Medulla oblongata (tissue), 1 donor: ENCODE measurements around the gene PACSIN2.
"Not testable (repeated sequence)": the region's sequence is repeated elsewhere in the genome, so short reads cannot be mapped to it uniquely, and the experiment has no call there.

ENCODE experiments used
- DNase-seq: peaks from one replicate; pipeline ENCODE4 v3.0.0-alpha.2; 2015; ENCODE audit errors: extremely low spot score

PACSIN2 gene

GRCh38 chr22:42945736-42946135 is 69.2 kb downstream of the PACSIN2 start:
- DNase-seq, result no peak

- DNase-seq, result no peak
Observed at GRCh38 chr22:42945027-42945426, 69.9 kb downstream of the PACSIN2 start.

- no peak for DNase-seq
Observed at GRCh38 chr22:42944409-42944808, 70.5 kb downstream of the PACSIN2 start.

- no peak for DNase-seq
Observed at GRCh38 chr22:42943981-42944380, 71.0 kb downstream of the PACSIN2 start.

- no peak for DNase-seq
Observed at GRCh38 chr22:42942351-42942750, 72.6 kb downstream of the PACSIN2 start.

- DNase-seq, result no peak
Observed at GRCh38 chr22:42939941-42940653, 74.9 kb downstream of the PACSIN2 start.

- no peak for DNase-seq
Observed at GRCh38 chr22:42939451-42939881, 75.5 kb downstream of the PACSIN2 start.

- no peak for DNase-seq
Observed at GRCh38 chr22:42938976-42939375, 76.0 kb downstream of the PACSIN2 start.

- no peak for DNase-seq
Observed at GRCh38 chr22:42938449-42938848, 76.5 kb downstream of the PACSIN2 start.

- no peak for DNase-seq
Observed at GRCh38 chr22:42937164-42937843, 77.6 kb downstream of the PACSIN2 start.

- DNase-seq, result not testable (repeated sequence)
Observed at GRCh38 chr22:42936680-42937079, 78.3 kb downstream of the PACSIN2 start.

GRCh38 chr22:42934338-42934737 is 80.6 kb downstream of the PACSIN2 start:
- DNase-seq, result no peak

- peak; percentile 45 for DNase-seq
Observed at GRCh38 chr22:42933485-42934091, 81.4 kb downstream of the PACSIN2 start.

GRCh38 chr22:42932857-42933484 is 82.0 kb downstream of the PACSIN2 start:
- no peak for DNase-seq

GRCh38 chr22:42932197-42932519 is 82.8 kb downstream of the PACSIN2 start:
- DNase-seq, result no peak

GRCh38 chr22:42931421-42932196 is 83.3 kb downstream of the PACSIN2 start:
- peak; percentile 24 for DNase-seq

- no peak for DNase-seq
Observed at GRCh38 chr22:42930810-42931420, 84.0 kb downstream of the PACSIN2 start.

GRCh38 chr22:42929838-42930155 is 85.2 kb downstream of the PACSIN2 start:
- DNase-seq, result no peak

- DNase-seq, result peak; percentile 67
Observed at GRCh38 chr22:42928969-42929837, 85.7 kb downstream of the PACSIN2 start.

- no peak for DNase-seq
Observed at GRCh38 chr22:42927966-42928365, 87.0 kb downstream of the PACSIN2 start.

- no peak for DNase-seq
Observed at GRCh38 chr22:42926768-42927167, 88.2 kb downstream of the PACSIN2 start.
